Ishikawa (cell line): Measurements from ENCODE around the gene SNRPB2.

Source experiments
- EGR1 ChIP-seq: IDR thresholded peaks from 2 replicates; pipeline ENCODE4 v1.6.1; 2012
- EP300 ChIP-seq: IDR thresholded peaks from 2 replicates; pipeline ENCODE4 v1.6.1; 2012; ENCODE audit warnings: borderline replicate concordance
- MAX ChIP-seq: IDR thresholded peaks from 2 replicates; pipeline ENCODE4 v1.6.1; 2012
- NFIC ChIP-seq: IDR thresholded peaks from 2 replicates; pipeline ENCODE4 v1.6.1; 2012
- RAD21 ChIP-seq: IDR thresholded peaks from 2 replicates; pipeline ENCODE4 v1.6.1; 2012; ENCODE audit warnings: low read depth
- REST ChIP-seq: IDR thresholded peaks from 2 replicates; pipeline ENCODE4 v1.6.1; 2012; ENCODE audit warnings: low read depth, mild to moderate bottlenecking
- TAF1 ChIP-seq: IDR thresholded peaks from 2 replicates; pipeline ENCODE4 v1.6.1; 2012; ENCODE audit warnings: low read depth, mild to moderate bottlenecking
- YY1 ChIP-seq: IDR thresholded peaks from 2 replicates; pipeline ENCODE4 v1.6.1; 2012; ENCODE audit warnings: low read depth

- TF ChIP-seq YY1, result no peak
- TF ChIP-seq MAX, result no peak
- TF ChIP-seq EP300, result no peak
- no peak for TF ChIP-seq REST
- TF ChIP-seq TAF1, result no peak
- no peak for TF ChIP-seq NFIC
- TF ChIP-seq RAD21, result no peak
- no peak for TF ChIP-seq EGR1
These were observed 15.6 kb upstream of the SNRPB2 start for GRCh38 chr20:16714242-16714641.
